Neural crest cell (in vitro differentiated cells): ENCODE measurements around the gene TYMS. TPM values are rescaled to one million over a fixed set of nuclear protein-coding genes. Genes with fewer than 3 reads are reported as not detected.

Source experiments
- DNase-seq: peaks from one replicate; pipeline ENCODE4 v3.0.0; 2021; ENCODE audit warnings: low read depth, mixed read lengths, low spot score
- H3K27ac Mint-ChIP-seq: one replicate; pipeline ENCODE4 v1.8.0; 2021; ENCODE audit warnings: mild to moderate bottlenecking, mixed read lengths; ENCODE audit not compliant: unreplicated experiment
- H3K27me3 Mint-ChIP-seq: 2 replicates; pipeline ENCODE4 v1.8.0; 2021; ENCODE audit warnings: low read depth, mild to moderate bottlenecking, mixed read lengths
- H3K36me3 Mint-ChIP-seq: 2 replicates; pipeline ENCODE4 v1.8.0; 2021; ENCODE audit warnings: low read depth, mild to moderate bottlenecking, mixed read lengths
- H3K4me1 Mint-ChIP-seq: 2 replicates; pipeline ENCODE4 v1.8.0; 2021; ENCODE audit warnings: mixed read lengths
- H3K4me3 Mint-ChIP-seq: one replicate; pipeline ENCODE4 v1.8.0; 2021; ENCODE audit warnings: mild to moderate bottlenecking, mixed read lengths
- H3K9me3 Mint-ChIP-seq: 2 replicates; pipeline ENCODE4 v1.8.0; 2021; ENCODE audit warnings: mixed read lengths
- CTCF ChIP-seq: fragments of 200-600 bp; sonication (generic); conservative IDR thresholded peaks from 2 replicates; pipeline ENCODE4 v1.5.0; 2021; ENCODE audit warnings: antibody characterized with exemption, mild to moderate bottlenecking
- total RNA-seq: library from RNA; stranded (reverse); gene quantifications from 2 replicates; pipeline ENCODE4 v1.2.1, GENCODE V29; 2021

TYMS gene
- total RNA-seq, 1 donor from 2014 or later: 268 TPM

DNA sequence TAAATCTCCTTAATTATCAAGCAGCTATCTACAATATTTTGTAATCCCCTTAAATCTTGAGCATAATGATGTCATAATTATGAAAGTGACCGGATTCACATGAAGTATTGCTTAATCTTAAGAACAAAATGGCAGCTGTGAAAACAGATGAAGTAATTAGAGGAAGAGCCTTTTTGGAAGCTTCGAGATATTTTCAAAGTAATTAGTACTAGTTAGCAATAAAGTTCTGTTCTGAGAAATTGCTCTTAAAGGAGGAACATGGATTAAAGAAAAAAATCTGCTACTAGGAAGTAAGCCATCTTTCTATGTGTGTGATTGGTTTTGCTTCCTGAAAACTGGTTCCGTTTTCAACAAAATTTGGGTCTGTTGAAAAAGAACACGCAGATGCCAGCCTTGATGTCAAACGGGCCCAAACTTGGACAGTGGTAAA, 42.3 kb upstream of the TYMS start:
- Mint-ChIP-seq H3K36me3 (no peaks in the 10 kb centered on the region), H3K4me1 (no peaks in the 10 kb centered on the region), H3K27me3 (no peaks in the 10 kb centered on the region), H3K27ac (no peak overlapping the region), H3K9me3 (no peaks in the 10 kb centered on the region), H3K4me3 (no peak overlapping the region)
- no peak for DNase-seq
- TF ChIP-seq CTCF: no peak

DNA sequence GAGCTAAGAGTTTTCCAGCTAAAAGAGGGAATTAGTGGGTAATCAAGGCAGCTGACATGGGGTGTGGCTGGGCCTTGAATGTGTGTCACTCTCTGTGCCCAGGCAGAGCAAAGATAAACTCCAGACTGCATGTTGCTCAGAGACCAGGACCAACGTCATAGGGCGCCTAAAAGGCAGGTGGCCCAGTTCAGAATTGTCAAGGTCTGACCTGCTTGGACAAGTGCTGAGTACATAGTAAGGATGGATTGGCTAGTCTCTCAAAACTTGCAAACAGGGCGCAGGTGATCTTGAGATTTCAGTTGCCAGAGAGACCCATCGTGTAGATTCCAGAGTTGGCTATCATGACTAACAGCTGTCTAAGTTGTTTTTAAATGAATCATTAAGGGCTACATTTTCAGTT, 41.7 kb upstream of the TYMS start:
- TF ChIP-seq CTCF: no peak
- Mint-ChIP-seq H3K4me1 (no peaks in the 10 kb centered on the region), H3K27me3 (no peaks in the 10 kb centered on the region), H3K4me3 (no peak overlapping the region), H3K27ac (no peak overlapping the region), H3K36me3 (no peaks in the 10 kb centered on the region), H3K9me3 (no peaks in the 10 kb centered on the region)
- no peak for DNase-seq

- TF ChIP-seq CTCF: peak; percentile 88
- Mint-ChIP-seq H3K36me3 (no peaks in the 10 kb centered on the region), H3K9me3 (no peaks in the 10 kb centered on the region), H3K27ac (no peak overlapping the region), H3K4me3 (no peak overlapping the region), H3K27me3 (no peaks in the 10 kb centered on the region), H3K4me1 (no peaks in the 10 kb centered on the region)
- DNase-seq: no peak
Observed at GRCh38 chr18:616380-616995, 41.0 kb upstream of the TYMS start.

- Mint-ChIP-seq H3K36me3 (no peaks in the 10 kb centered on the region), H3K27ac (no peak overlapping the region), H3K4me3 (no peak overlapping the region), H3K9me3 (no peaks in the 10 kb centered on the region), H3K27me3 (no peaks in the 10 kb centered on the region), H3K4me1 (no peaks in the 10 kb centered on the region)
- no peak for DNase-seq
- no peak for TF ChIP-seq CTCF
Observed at GRCh38 chr18:617970-618504, 39.4 kb upstream of the TYMS start.

DNA sequence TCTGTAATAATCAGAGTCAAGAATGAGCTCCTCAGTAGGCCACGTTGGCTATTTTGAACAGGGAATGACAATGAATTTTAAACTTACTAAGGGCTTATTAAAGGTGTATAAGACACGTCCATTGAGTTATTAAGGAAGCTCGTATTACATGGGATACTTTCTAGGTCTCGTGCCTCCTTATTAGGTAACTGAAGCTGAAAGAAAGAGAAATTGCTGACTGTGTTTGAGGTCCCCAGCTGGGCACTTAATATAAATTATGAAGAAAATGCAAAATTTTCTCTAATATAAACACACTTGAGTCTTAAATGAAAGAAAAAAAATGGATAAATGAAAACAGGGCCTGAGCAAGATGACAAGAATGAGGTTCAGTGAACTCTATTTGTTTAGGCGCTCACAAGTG, 38.8 kb upstream of the TYMS start:
- H3K36me3 Mint-ChIP-seq: no peaks in the 10 kb centered on the region
- no peak overlapping the region for H3K27ac Mint-ChIP-seq
- TF ChIP-seq CTCF: no peak
- H3K9me3 Mint-ChIP-seq: no peaks in the 10 kb centered on the region
- no peak for DNase-seq
- no peaks in the 10 kb centered on the region for H3K4me1 Mint-ChIP-seq
- no peaks in the 10 kb centered on the region for H3K27me3 Mint-ChIP-seq
- no peak overlapping the region for H3K4me3 Mint-ChIP-seq
